ENCODE data around the gene MECR.

The MECR gene

GRCh38 chr1:29230553-29231378, at the start of gene MECR:
TSS of gene MECR (minus strand) at chr1:29230934. CDS start at chr1:29230906, 28 bp downstream.
- peak; percentile 68 for DNase-seq (ENCODE audit: low read depth)

GRCh38 chr1:29279951-29280391, 49.2 kb upstream of the MECR start:
- H3K4me3 ChIP-seq (ENCODE audit: low read length): no peak overlapping the region
- no peak for TF ChIP-seq CTCF (conservative IDR thresholded peaks at IDR 0.05; ENCODE audit: low read depth, low read length)
- no peak for DNase-seq (ENCODE audit: low read depth)

More at GRCh38 chr1:29230553-29231378, at the start of gene MECR:
- peak; percentile 19 for TF ChIP-seq CTCF (conservative IDR thresholded peaks at IDR 0.05; ENCODE audit: low read depth, low read length)
- H3K4me3 ChIP-seq (ENCODE audit: low read length): peak within 1 kb of the TSS; percentile 79

- DNase-seq (ENCODE audit: low read depth): no peak
- no peak overlapping the region for H3K4me3 ChIP-seq (ENCODE audit: low read length)
- TF ChIP-seq CTCF (conservative IDR thresholded peaks at IDR 0.05; ENCODE audit: low read depth, low read length): no peak
Measured at GRCh38 chr1:29279406-29279805, 48.7 kb upstream of the MECR start.

- H3K4me3 ChIP-seq (ENCODE audit: low read length): no peak overlapping the region
- DNase-seq (ENCODE audit: low read depth): no peak
- TF ChIP-seq CTCF (conservative IDR thresholded peaks at IDR 0.05; ENCODE audit: low read depth, low read length): no peak
Measured at GRCh38 chr1:29278124-29278523, 47.4 kb upstream of the MECR start.

- no peak overlapping the region for H3K4me3 ChIP-seq (ENCODE audit: low read length)
- no peak for DNase-seq (ENCODE audit: low read depth)
- TF ChIP-seq CTCF (conservative IDR thresholded peaks at IDR 0.05; ENCODE audit: low read depth, low read length): no peak
Measured at GRCh38 chr1:29275435-29275834, 44.7 kb upstream of the MECR start.

- no peak for TF ChIP-seq CTCF (conservative IDR thresholded peaks at IDR 0.05; ENCODE audit: low read depth, low read length)
- H3K4me3 ChIP-seq (ENCODE audit: low read length): peak overlapping the region; percentile 23
- no peak for DNase-seq (ENCODE audit: low read depth)
Measured at GRCh38 chr1:29272147-29272907, 41.6 kb upstream of the MECR start.

All from retinal pigment epithelial cell (primary cell).